Liver (tissue), 9 donors: ENCODE data around the gene RAB30. TPM values are rescaled to one million over a fixed set of nuclear protein-coding genes. Genes with fewer than 3 reads are reported as not detected.
A peak's percentile ranks its signal among the peaks of the same experiment; 100 is the strongest.

Experiments used
- DNase-seq: peaks from one replicate; pipeline ENCODE4 v3.0.0-alpha.2; 2017; ENCODE audit warnings: low spot score
- H3K27ac ChIP-seq, 2 donors: one replicate each; pipeline ENCODE4 v1.7.0; 2013; ENCODE audit warnings: inconsistent platforms in 2 of 2, low read length in 2 of 2, control low read depth in 1 of 2, low read depth in 1 of 2, mild to moderate bottlenecking in 1 of 2
- H3K27me3 ChIP-seq, 4 donors: one replicate each; pipeline versions ENCODE4 v1.6.1 to v1.7.0; 2013; ENCODE audit warnings: low read length in 3 of 4, inconsistent platforms in 1 of 4, mild to moderate bottlenecking in 1 of 4, moderate library complexity in 1 of 4; ENCODE audit not compliant: control insufficient read depth in 4 of 4, insufficient read depth in 4 of 4
- H3K36me3 ChIP-seq, 4 donors: one replicate each; pipeline versions ENCODE4 v1.6.1 to v1.7.0; 2013; ENCODE audit warnings: low read length in 3 of 4, mild to moderate bottlenecking in 3 of 4, low read depth in 1 of 4, moderate library complexity in 1 of 4; ENCODE audit not compliant: control insufficient read depth in 4 of 4, insufficient read depth in 3 of 4
- H3K4me1 ChIP-seq, 4 donors: one replicate each; pipeline versions ENCODE4 v1.6.1 to v1.7.0; 2013; ENCODE audit warnings: low read length in 3 of 4, mild to moderate bottlenecking in 3 of 4, moderate library complexity in 1 of 4; ENCODE audit not compliant: control insufficient read depth in 4 of 4, insufficient read depth in 4 of 4
- H3K4me3 ChIP-seq, 3 donors: one replicate each; pipeline versions ENCODE4 v1.6.1 to v1.7.0; 2013; ENCODE audit warnings: low read length in 3 of 3, control low read depth in 1 of 3, low read depth in 1 of 3, mild to moderate bottlenecking in 1 of 3
- H3K9ac ChIP-seq, 2 donors: one replicate each; pipeline ENCODE4 v1.7.0; 2013; ENCODE audit warnings: low read length in 2 of 2, mild to moderate bottlenecking in 2 of 2, moderate library complexity in 2 of 2, control low read depth in 1 of 2, low read depth in 1 of 2
- H3K9me3 ChIP-seq, 4 donors: one replicate each; pipeline versions ENCODE4 v1.6.1 to v1.7.0; 2013; ENCODE audit warnings: low read length in 3 of 4; ENCODE audit not compliant: control insufficient read depth in 4 of 4
- ATF3 ChIP-seq: IDR thresholded peaks from 2 replicates; pipeline ENCODE4 v1.6.1; 2016; ENCODE audit warnings: antibody characterized with exemption
- CTCF ChIP-seq: fragments of 150-350 bp; IDR thresholded peaks from 2 replicates; pipeline ENCODE4 v1.5.1; 2017; ENCODE audit warnings: improper control_type of control experiment, low read depth, low read length; ENCODE audit not compliant: missing input control
- EGR1 ChIP-seq, 2 donors: IDR thresholded peaks; 2 replicates each; pipeline ENCODE4 v1.6.1; 2016 to 2018; ENCODE audit warnings: antibody characterized with exemption in 2 of 2, low read depth in 2 of 2
- FOXA1 ChIP-seq: IDR thresholded peaks from 2 replicates; pipeline ENCODE4 v1.6.1; 2016; ENCODE audit warnings: antibody characterized with exemption
- FOXA2 ChIP-seq: IDR thresholded peaks from 2 replicates; pipeline ENCODE4 v1.6.1; 2016; ENCODE audit warnings: antibody characterized with exemption
- GABPA ChIP-seq, 2 donors: IDR thresholded peaks in 1 of 2; conservative IDR thresholded peaks in 1 of 2; 2 replicates each; pipeline ENCODE4 v1.6.1; 2016; ENCODE audit warnings: antibody characterized with exemption in 2 of 2, mild to moderate bottlenecking in 1 of 2, moderate library complexity in 1 of 2
- HNF4A ChIP-seq, 2 donors: conservative IDR thresholded peaks; 2 replicates each; pipeline ENCODE4 v1.6.1; 2016; ENCODE audit warnings: antibody characterized with exemption in 2 of 2, mild to moderate bottlenecking in 2 of 2
- JUND ChIP-seq, 2 donors: IDR thresholded peaks; 2 replicates each; pipeline ENCODE4 v1.6.1; 2016; ENCODE audit warnings: antibody characterized with exemption in 2 of 2
- MAX ChIP-seq: IDR thresholded peaks from 2 replicates; pipeline ENCODE4 v1.6.1; 2016; ENCODE audit warnings: antibody characterized with exemption
- NR2F2 ChIP-seq: IDR thresholded peaks from 2 replicates; pipeline ENCODE4 v1.6.1; 2016; ENCODE audit warnings: antibody characterized with exemption
- RAD21 ChIP-seq, 2 donors: IDR thresholded peaks; 2 replicates each; pipeline ENCODE4 v1.6.1; 2016; ENCODE audit warnings: antibody characterized with exemption in 2 of 2, mild to moderate bottlenecking in 2 of 2
- REST ChIP-seq: IDR thresholded peaks from 2 replicates; pipeline ENCODE4 v1.6.1; 2016; ENCODE audit warnings: antibody characterized with exemption, mild to moderate bottlenecking
- RXRA ChIP-seq, 2 donors: IDR thresholded peaks; 2 replicates each; pipeline ENCODE4 v1.6.1; 2017 to 2018; ENCODE audit warnings: antibody characterized with exemption in 2 of 2, mild to moderate bottlenecking in 1 of 2
- TAF1 ChIP-seq: conservative IDR thresholded peaks from 2 replicates; pipeline ENCODE4 v1.6.1; 2016; ENCODE audit warnings: antibody characterized with exemption, mild to moderate bottlenecking
- YY1 ChIP-seq: IDR thresholded peaks from 2 replicates; pipeline ENCODE4 v1.6.1; 2016; ENCODE audit warnings: antibody characterized with exemption, mild to moderate bottlenecking
- ZBTB33 ChIP-seq: IDR thresholded peaks from 2 replicates; pipeline ENCODE4 v1.6.1; 2016; ENCODE audit warnings: antibody characterized with exemption
- WGBS: extraction: QIAGEN DNeasy Blood & Tissue Kit; methylation state at CpG from one replicate; pipeline ENCODE4 v1.1.7; 2013; 5-methylcytosine and 5-hydroxymethylcytosine counted together
- polyA plus RNA-seq, 2 donors: library from polyadenylated mRNA; stranded (reverse) in 1 of 2; unstranded in 1 of 2; fragments of 200-250 nt in 1 of 2; fragments of >200 nt in 1 of 2; fragmentation: Nextera tagmentation in 1 of 2; extraction: Ambion mirVana in 1 of 2; gene quantifications; one replicate each; pipeline versions ENCODE4 v1.2.1 to v1.2.3, GENCODE V29; 2013 to 2015
- total RNA-seq, 2 donors: library from RNA; depleted of rRNA; stranded (reverse); fragments of >200 nt; gene quantifications; one replicate each; pipeline ENCODE4 v1.2.3, GENCODE V29; 2014
- donor health status: healthy.
- donor health status: healthy.
- donor health status: healthy.
- donor health status: healthy.
- donor health status: healthy.

RAB30 gene
- total and polyA plus RNA-seq, 4 donors = 2.4 to 5.4 (median 3.2) TPM

- no peaks in the 10 kb centered on the region for H3K9me3 ChIP-seq
- H3K4me3 ChIP-seq = peak overlapping the region in 1 of 3 donors; percentile 1
- peaks cover 8 to 34% (median 13%) of the 10 kb centered on the region in 4 donors for H3K4me1 ChIP-seq
- WGBS = 34% methylated on average over 5 of the region's 5 CpGs
- no peaks in the 10 kb centered on the region for H3K36me3 ChIP-seq
- H3K9ac ChIP-seq = no peak overlapping the region
- H3K27ac ChIP-seq = no peak overlapping the region
- DNase-seq = peak; percentile 41
- no peak for TF ChIP-seq CTCF
- no peak for TF ChIP-seq ZBTB33
- TF ChIP-seq REST = no peak
- H3K27me3 ChIP-seq = no peaks in the 10 kb centered on the region
These were observed 43.9 kb upstream of the RAB30 start for GRCh38 chr11:83115551-83115950.

GRCh38 chr11:83115026-83115425 lies 43.3 kb upstream of the RAB30 start:
- Histone ChIP-seq H3K27ac (no peak overlapping the region), H3K9ac (no peak overlapping the region), H3K4me3 (no peak overlapping the region), H3K4me1 (peaks cover 8 to 34% (median 13%) of the 10 kb centered on the region in 4 donors), H3K36me3 (no peaks in the 10 kb centered on the region), H3K27me3 (no peaks in the 10 kb centered on the region), H3K9me3 (no peaks in the 10 kb centered on the region)
- no peak for TF ChIP-seq NR2F2
- TF ChIP-seq HNF4A (conservative IDR thresholded peaks at IDR 0.05) = no peak
- TF ChIP-seq GABPA (IDR thresholded peaks at IDR 0.05 in 1 of 2, conservative IDR thresholded peaks at IDR 0.05 in 1 of 2) = no peak
- TF ChIP-seq MAX = no peak
- TF ChIP-seq RAD21 (IDR thresholded peaks at IDR 0.05) = no peak
- TF ChIP-seq REST = no peak
- TF ChIP-seq FOXA1 = no peak
- TF ChIP-seq ATF3 = no peak
- TF ChIP-seq TAF1 = no peak
- TF ChIP-seq EGR1 (IDR thresholded peaks at IDR 0.05; ENCODE audit: low read depth in 2 of 2) = no peak
- TF ChIP-seq CTCF = no peak
- no peak for TF ChIP-seq YY1
- TF ChIP-seq JUND (IDR thresholded peaks at IDR 0.05) = no peak
- TF ChIP-seq RXRA (IDR thresholded peaks at IDR 0.05) = no peak
- TF ChIP-seq FOXA2 = no peak
- WGBS = 95% methylated on average over 3 of the region's 3 CpGs
- no peak for DNase-seq
